ENCODE measurements around the gene PGRMC1. TPM values are rescaled to one million over a fixed set of nuclear protein-coding genes. Genes with fewer than 3 reads are reported as not detected.
A peak's percentile ranks its signal among the peaks of the same experiment; 100 is the strongest.
"Not testable (repeated sequence)": the region's sequence is repeated elsewhere in the genome, so short reads cannot be mapped to it uniquely, and the experiment has no call there.

The PGRMC1 gene
- total RNA-seq = 220 TPM
- long read RNA-seq, transcript PGRMC1-201 (3 exons, 1,911 nt) = major isoform, 595 of 634 reads
- long read RNA-seq, partial matches to known transcripts = 17 of 634 reads
- long read RNA-seq, other reads (novel, unspliced or antisense) = 20 of 634 reads

- DNase-seq (ENCODE audit: low spot score) = peak; percentile 94
These were observed at the start of gene PGRMC1 for GRCh38 chrX:119235872-119236622. Gene PGRMC1 (plus strand): TSS chrX:119236285. CDS start chrX:119236364, 79 bp downstream.

- no peak for DNase-seq (ENCODE audit: low spot score)
These were observed 49.3 kb upstream of the PGRMC1 start for GRCh38 chrX:119186763-119187162.

- DNase-seq (ENCODE audit: low spot score) = no peak
These were observed 48.8 kb upstream of the PGRMC1 start for GRCh38 chrX:119187298-119187697.

- DNase-seq (ENCODE audit: low spot score) = no peak
These were observed 47.0 kb upstream of the PGRMC1 start for GRCh38 chrX:119189115-119189514.

GRCh38 chrX:119189595-119189994 is 46.5 kb upstream of the PGRMC1 start:
- no peak for DNase-seq (ENCODE audit: low spot score)

- DNase-seq (ENCODE audit: low spot score) = no peak
These were observed 45.9 kb upstream of the PGRMC1 start for GRCh38 chrX:119190091-119190681.

- DNase-seq (ENCODE audit: low spot score) = no peak
These were observed 45.3 kb upstream of the PGRMC1 start for GRCh38 chrX:119190831-119191230.

GRCh38 chrX:119194621-119195020 is 41.5 kb upstream of the PGRMC1 start:
- no peak for DNase-seq (ENCODE audit: low spot score)

- no peak for DNase-seq (ENCODE audit: low spot score)
These were observed 34.5 kb upstream of the PGRMC1 start for GRCh38 chrX:119201570-119201969.

- no peak for DNase-seq (ENCODE audit: low spot score)
These were observed 29.9 kb upstream of the PGRMC1 start for GRCh38 chrX:119206203-119206602.

- not testable (repeated sequence) for DNase-seq (ENCODE audit: low spot score)
These were observed 28.6 kb upstream of the PGRMC1 start for GRCh38 chrX:119207483-119207882.

GRCh38 chrX:119208401-119209057 is 27.6 kb upstream of the PGRMC1 start:
- no peak for DNase-seq (ENCODE audit: low spot score)

GRCh38 chrX:119210931-119211648 is 25.0 kb upstream of the PGRMC1 start:
- DNase-seq (ENCODE audit: low spot score) = not testable (repeated sequence)

GRCh38 chrX:119211649-119212014 is 24.5 kb upstream of the PGRMC1 start:
- no peak for DNase-seq (ENCODE audit: low spot score)

- no peak for DNase-seq (ENCODE audit: low spot score)
These were observed 17.9 kb upstream of the PGRMC1 start for GRCh38 chrX:119218198-119218597.

- no peak for DNase-seq (ENCODE audit: low spot score)
These were observed 13.2 kb upstream of the PGRMC1 start for GRCh38 chrX:119222932-119223331.

GRCh38 chrX:119223783-119224182 is 12.3 kb upstream of the PGRMC1 start:
- no peak for DNase-seq (ENCODE audit: low spot score)

- DNase-seq (ENCODE audit: low spot score) = no peak
These were observed 9.6 kb upstream of the PGRMC1 start for GRCh38 chrX:119226446-119226845.

GRCh38 chrX:119228512-119229252 is 7.4 kb upstream of the PGRMC1 start:
- no peak for DNase-seq (ENCODE audit: low spot score)

- DNase-seq (ENCODE audit: low spot score) = no peak
These were observed 6.9 kb upstream of the PGRMC1 start for GRCh38 chrX:119229253-119229615.

GRCh38 chrX:119230850-119231249 is 5.2 kb upstream of the PGRMC1 start:
- DNase-seq (ENCODE audit: low spot score) = no peak
